Measurements from ENCODE around the gene KCTD11. TPM values are rescaled to one million over a fixed set of nuclear protein-coding genes. Genes with fewer than 3 reads are reported as not detected.

Gene KCTD11
- total RNA-seq, 4 donors from 2014 or later, result 30.3 to 65.4 (median 42.8) TPM

DNA sequence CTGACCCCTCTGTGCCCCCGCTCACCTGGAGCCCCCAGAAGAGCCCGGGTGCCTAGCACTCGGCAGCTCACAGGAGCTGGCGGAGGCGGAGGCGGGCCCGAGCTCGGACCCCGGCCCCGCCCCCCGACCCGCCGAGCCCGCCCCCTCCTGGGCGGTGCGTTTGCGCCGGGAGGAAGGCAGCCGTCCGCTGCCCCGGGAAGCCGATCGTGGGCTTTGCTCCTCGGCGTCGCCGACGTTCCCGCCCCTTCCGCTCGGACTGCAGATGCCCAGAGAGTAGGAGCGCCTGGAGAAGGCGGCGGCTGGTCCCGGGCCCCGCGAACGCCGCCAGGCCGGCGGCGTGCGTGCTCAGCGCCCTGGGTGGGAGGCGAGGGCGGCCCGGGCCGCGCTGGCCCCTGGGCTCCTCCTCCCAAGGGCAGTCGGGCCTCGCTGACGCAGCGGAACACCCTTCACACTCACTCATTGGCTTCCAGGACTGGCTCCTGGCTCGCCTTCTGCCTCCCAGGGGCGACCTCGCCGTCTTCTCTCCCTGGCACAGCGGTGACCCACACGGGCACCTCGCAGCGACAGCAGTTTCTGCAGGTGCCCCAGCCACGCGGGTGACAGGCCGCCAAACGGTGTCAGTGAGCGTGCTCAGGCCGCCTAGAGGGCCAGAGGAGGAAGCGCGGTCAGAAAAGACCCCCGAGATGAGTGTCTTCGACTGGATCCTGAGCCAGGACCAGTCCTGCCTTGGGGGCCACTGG, 42.7 kb downstream of the KCTD11 start, which contains the start of gene PLSCR3:
PLSCR3 (minus strand) TSS at position 74 of the 740 bp plus-strand sequence. CDS start 415 bp downstream, outside the sequence.
- peak; percentile 73 to 97 for DNase-seq (ENCODE audit: low spot score in 2 of 2)
- intact Hi-C loops (cut with DNase I; ENCODE audit: low total_unique reads), result no loop called here
- TF ChIP-seq, protein P1, sequence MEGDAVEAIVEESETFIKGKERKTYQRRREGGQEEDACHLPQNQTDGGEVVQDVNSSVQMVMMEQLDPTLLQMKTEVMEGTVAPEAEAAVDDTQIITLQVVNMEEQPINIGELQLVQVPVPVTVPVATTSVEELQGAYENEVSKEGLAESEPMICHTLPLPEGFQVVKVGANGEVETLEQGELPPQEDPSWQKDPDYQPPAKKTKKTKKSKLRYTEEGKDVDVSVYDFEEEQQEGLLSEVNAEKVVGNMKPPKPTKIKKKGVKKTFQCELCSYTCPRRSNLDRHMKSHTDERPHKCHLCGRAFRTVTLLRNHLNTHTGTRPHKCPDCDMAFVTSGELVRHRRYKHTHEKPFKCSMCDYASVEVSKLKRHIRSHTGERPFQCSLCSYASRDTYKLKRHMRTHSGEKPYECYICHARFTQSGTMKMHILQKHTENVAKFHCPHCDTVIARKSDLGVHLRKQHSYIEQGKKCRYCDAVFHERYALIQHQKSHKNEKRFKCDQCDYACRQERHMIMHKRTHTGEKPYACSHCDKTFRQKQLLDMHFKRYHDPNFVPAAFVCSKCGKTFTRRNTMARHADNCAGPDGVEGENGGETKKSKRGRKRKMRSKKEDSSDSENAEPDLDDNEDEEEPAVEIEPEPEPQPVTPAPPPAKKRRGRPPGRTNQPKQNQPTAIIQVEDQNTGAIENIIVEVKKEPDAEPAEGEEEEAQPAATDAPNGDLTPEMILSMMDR (IDR thresholded peaks at IDR 0.05), result no peak
- peak in 1 of 2 donors; percentile 89 for TF ChIP-seq POLR2A (IDR thresholded peaks at IDR 0.05)
- 0 to 2% methylated on average over 21 of the region's 71 CpGs for WGBS, 2 donors
- peak within 1 kb of the TSS; percentile 61 for H3K4me3 ChIP-seq (ENCODE audit: low read depth, poor library complexity, severe bottlenecking)

- 90 to 94% methylated on average over 4 of the region's 4 CpGs for WGBS, 2 donors
- H3K4me3 ChIP-seq (ENCODE audit: low read depth, poor library complexity, severe bottlenecking), result no peak overlapping the region
- intact Hi-C loops (cut with DNase I; ENCODE audit: low total_unique reads), result no loop called here
- no peak for TF ChIP-seq POLR2A (IDR thresholded peaks at IDR 0.05)
- TF ChIP-seq, protein P1 (IDR thresholded peaks at IDR 0.05), result no peak
- no peak for DNase-seq (ENCODE audit: low spot score in 2 of 2)
Observed at GRCh38 chr17:7396147-7396546, 44.2 kb downstream of the KCTD11 start.

- no peak overlapping the region for H3K4me3 ChIP-seq (ENCODE audit: low read depth, poor library complexity, severe bottlenecking)
- intact Hi-C loops (cut with DNase I; ENCODE audit: low total_unique reads), result no loop called here
- WGBS, 2 donors, result 87 to 89% methylated on average over 2 of the region's 2 CpGs
- TF ChIP-seq, protein P1 (IDR thresholded peaks at IDR 0.05), result no peak
- no peak for DNase-seq (ENCODE audit: low spot score in 2 of 2)
Observed at GRCh38 chr17:7398612-7399011, 46.6 kb downstream of the KCTD11 start.

GRCh38 chr17:7403043-7403726, 51.2 kb downstream of the KCTD11 start:
- DNase-seq (ENCODE audit: low spot score in 2 of 2), result peak; percentile 51 to 94
- intact Hi-C loops (cut with DNase I; ENCODE audit: low total_unique reads), result loop anchor here (2.0 kb wide), 1 partner anchor 74 kb away; the partner anchor contains the start of gene NEURL4
- WGBS, 2 donors, result 11 to 14% methylated on average over 16 of the region's 16 CpGs
- TF ChIP-seq POLR2A (IDR thresholded peaks at IDR 0.05), result no peak
- TF ChIP-seq, protein P1 (IDR thresholded peaks at IDR 0.05), result no peak
- peak overlapping the region; percentile 44 for H3K4me3 ChIP-seq (ENCODE audit: low read depth, poor library complexity, severe bottlenecking)

- intact Hi-C loops (cut with DNase I; ENCODE audit: low total_unique reads), result loop anchor here (2.0 kb wide), 1 partner anchor 75 kb away; the partner anchor contains the start of gene NEURL4
- WGBS, 2 donors, result 0% methylated on average over 7 to 12 of the region's 13 CpGs
- DNase-seq (ENCODE audit: low spot score in 2 of 2), result no peak
- TF ChIP-seq, protein P1 (IDR thresholded peaks at IDR 0.05), result no peak
- TF ChIP-seq POLR2A (IDR thresholded peaks at IDR 0.05), result no peak
- peak overlapping the region; percentile 44 for H3K4me3 ChIP-seq (ENCODE audit: low read depth, poor library complexity, severe bottlenecking)
Observed at GRCh38 chr17:7403727-7403976, 51.7 kb downstream of the KCTD11 start.

All from lower leg skin (tissue), 4 donors.